ENCODE data around the gene KLF17. TPM values are rescaled to one million over a fixed set of nuclear protein-coding genes. Genes with fewer than 3 reads are reported as not detected.

The KLF17 gene
- total RNA-seq, 1 donor from 2014 or later, result 0.23 TPM

DNA sequence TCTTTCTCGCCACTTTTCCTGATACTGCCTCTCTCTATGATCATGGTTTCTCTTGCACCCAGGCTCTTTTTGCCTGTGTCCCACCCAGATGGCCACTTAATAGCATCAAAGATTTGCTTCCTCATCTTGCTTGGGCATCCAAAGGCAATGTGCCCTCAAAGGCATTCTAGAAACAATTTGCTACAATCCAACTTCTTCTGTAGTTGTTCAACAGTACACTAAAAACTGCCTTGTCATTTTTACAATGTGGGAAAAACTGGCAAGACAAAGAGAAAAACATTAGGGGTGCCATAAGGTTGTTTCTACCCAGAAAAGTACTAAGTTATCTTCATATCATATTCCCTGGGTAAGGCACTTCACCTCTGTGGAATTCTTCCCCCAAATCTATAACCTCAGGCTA lies 39.3 kb downstream of the KLF17 start:
- Mint-ChIP-seq H3K27me3 (ENCODE audit: unreplicated experiment) (peaks cover under 1% of the 10 kb centered on the region), H3K27ac (ENCODE audit: unreplicated experiment) (no peak overlapping the region), H3K4me1 (ENCODE audit: unreplicated experiment) (no peaks in the 10 kb centered on the region), H3K9me3 (ENCODE audit: unreplicated experiment) (no peaks in the 10 kb centered on the region), H3K4me3 (ENCODE audit: unreplicated experiment) (no peak overlapping the region), H3K36me3 (ENCODE audit: low read depth, unreplicated experiment) (no peaks in the 10 kb centered on the region)
- TF ChIP-seq, protein P1, sequence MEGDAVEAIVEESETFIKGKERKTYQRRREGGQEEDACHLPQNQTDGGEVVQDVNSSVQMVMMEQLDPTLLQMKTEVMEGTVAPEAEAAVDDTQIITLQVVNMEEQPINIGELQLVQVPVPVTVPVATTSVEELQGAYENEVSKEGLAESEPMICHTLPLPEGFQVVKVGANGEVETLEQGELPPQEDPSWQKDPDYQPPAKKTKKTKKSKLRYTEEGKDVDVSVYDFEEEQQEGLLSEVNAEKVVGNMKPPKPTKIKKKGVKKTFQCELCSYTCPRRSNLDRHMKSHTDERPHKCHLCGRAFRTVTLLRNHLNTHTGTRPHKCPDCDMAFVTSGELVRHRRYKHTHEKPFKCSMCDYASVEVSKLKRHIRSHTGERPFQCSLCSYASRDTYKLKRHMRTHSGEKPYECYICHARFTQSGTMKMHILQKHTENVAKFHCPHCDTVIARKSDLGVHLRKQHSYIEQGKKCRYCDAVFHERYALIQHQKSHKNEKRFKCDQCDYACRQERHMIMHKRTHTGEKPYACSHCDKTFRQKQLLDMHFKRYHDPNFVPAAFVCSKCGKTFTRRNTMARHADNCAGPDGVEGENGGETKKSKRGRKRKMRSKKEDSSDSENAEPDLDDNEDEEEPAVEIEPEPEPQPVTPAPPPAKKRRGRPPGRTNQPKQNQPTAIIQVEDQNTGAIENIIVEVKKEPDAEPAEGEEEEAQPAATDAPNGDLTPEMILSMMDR (IDR thresholded peaks at IDR 0.05; ENCODE audit: unreplicated experiment), result no peak
- DNase-seq (ENCODE audit: low spot score), result no peak

DNA sequence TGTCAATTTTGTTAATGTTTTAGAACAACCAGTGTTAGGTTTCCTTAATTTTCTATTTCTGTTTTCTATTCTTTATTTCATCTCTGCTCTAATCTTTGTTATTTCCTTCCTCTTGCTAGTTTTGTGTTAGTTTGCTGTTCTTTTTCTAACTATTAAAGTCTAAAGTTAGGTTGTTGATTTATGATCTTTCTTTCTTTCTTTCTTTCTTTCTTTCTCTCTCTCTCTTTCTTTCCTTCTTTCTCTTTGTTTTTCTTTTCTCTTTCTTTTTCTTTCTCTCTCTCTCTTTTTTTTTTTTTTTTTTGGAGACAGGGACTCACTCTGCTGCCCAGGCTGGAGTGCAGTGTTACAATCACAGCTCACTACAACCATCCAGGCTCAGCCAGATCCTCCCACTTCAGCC lies 40.2 kb downstream of the KLF17 start:
- H3K27me3 Mint-ChIP-seq (ENCODE audit: unreplicated experiment), result peaks cover 3% of the 10 kb centered on the region
- DNase-seq (ENCODE audit: low spot score), result no peak
- no peak overlapping the region for H3K4me3 Mint-ChIP-seq (ENCODE audit: unreplicated experiment)
- no peak overlapping the region for H3K27ac Mint-ChIP-seq (ENCODE audit: unreplicated experiment)
- H3K4me1 Mint-ChIP-seq (ENCODE audit: unreplicated experiment), result no peaks in the 10 kb centered on the region
- TF ChIP-seq, protein P1 (IDR thresholded peaks at IDR 0.05; ENCODE audit: unreplicated experiment), result no peak
- no peaks in the 10 kb centered on the region for H3K9me3 Mint-ChIP-seq (ENCODE audit: unreplicated experiment)
- no peaks in the 10 kb centered on the region for H3K36me3 Mint-ChIP-seq (ENCODE audit: low read depth, unreplicated experiment)

DNA sequence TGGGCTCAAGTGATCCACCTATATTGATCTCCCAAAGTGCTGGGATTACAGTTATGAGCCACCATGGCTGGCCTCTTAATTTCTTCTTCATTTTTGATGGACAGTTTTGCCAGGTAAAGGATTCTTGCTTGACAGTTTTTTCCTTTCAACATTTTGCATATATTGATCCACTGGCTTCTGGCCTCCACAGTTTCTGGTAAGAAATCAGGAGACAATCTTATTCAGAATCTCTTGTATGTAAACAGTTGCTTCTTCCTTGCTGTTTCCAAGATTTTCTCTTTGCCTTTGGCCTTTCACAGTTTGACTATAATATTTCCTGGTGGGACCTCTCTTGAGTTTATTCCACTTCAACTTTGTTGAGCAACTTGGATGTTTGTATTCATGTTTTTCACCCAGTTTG lies 42.9 kb downstream of the KLF17 start:
- H3K9me3 Mint-ChIP-seq (ENCODE audit: unreplicated experiment), result no peaks in the 10 kb centered on the region
- H3K4me3 Mint-ChIP-seq (ENCODE audit: unreplicated experiment), result no peak overlapping the region
- H3K36me3 Mint-ChIP-seq (ENCODE audit: low read depth, unreplicated experiment), result no peaks in the 10 kb centered on the region
- H3K4me1 Mint-ChIP-seq (ENCODE audit: unreplicated experiment), result no peaks in the 10 kb centered on the region
- no peak for DNase-seq (ENCODE audit: low spot score)
- H3K27me3 Mint-ChIP-seq (ENCODE audit: unreplicated experiment), result peaks cover 3% of the 10 kb centered on the region
- TF ChIP-seq, protein P1 (IDR thresholded peaks at IDR 0.05; ENCODE audit: unreplicated experiment), result no peak
- no peak overlapping the region for H3K27ac Mint-ChIP-seq (ENCODE audit: unreplicated experiment)

DNA sequence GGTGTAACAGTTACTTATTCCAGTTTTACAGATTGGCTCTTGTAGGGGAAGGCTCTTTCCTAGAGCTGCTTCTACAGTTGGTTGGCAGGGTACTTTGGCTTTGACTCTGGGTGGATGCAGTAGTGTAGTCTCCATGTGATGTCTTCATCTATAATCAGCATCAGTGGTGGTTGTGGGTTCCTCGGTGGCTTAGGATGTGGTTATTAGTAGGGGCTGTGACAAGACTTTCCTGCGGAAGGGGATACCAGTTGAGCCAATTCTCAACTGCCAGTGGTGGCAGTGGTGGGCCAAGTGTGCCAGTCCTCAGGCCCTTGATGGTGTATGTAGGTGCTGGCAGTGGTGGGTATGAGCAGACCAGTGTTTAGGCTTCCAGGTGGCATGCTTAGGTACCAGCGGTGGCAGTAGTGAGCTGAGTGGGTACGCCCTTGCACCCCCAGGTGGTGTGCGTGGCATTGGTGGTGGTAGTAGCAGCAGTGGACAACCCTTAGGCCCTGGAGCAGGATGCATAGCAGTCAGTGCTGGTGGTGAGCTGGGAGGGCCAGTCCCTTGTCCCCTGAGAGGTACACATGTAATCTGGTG lies 50.0 kb downstream of the KLF17 start:
- Mint-ChIP-seq H3K4me3 (ENCODE audit: unreplicated experiment) (no peak overlapping the region), H3K4me1 (ENCODE audit: unreplicated experiment) (no peaks in the 10 kb centered on the region), H3K27me3 (ENCODE audit: unreplicated experiment) (peaks cover 8% of the 10 kb centered on the region), H3K9me3 (ENCODE audit: unreplicated experiment) (peaks cover 4% of the 10 kb centered on the region), H3K36me3 (ENCODE audit: low read depth, unreplicated experiment) (peaks cover 5% of the 10 kb centered on the region), H3K27ac (ENCODE audit: unreplicated experiment) (no peak overlapping the region)
- no peak for DNase-seq (ENCODE audit: low spot score)
- TF ChIP-seq, protein P1 (IDR thresholded peaks at IDR 0.05; ENCODE audit: unreplicated experiment), result no peak

DNA sequence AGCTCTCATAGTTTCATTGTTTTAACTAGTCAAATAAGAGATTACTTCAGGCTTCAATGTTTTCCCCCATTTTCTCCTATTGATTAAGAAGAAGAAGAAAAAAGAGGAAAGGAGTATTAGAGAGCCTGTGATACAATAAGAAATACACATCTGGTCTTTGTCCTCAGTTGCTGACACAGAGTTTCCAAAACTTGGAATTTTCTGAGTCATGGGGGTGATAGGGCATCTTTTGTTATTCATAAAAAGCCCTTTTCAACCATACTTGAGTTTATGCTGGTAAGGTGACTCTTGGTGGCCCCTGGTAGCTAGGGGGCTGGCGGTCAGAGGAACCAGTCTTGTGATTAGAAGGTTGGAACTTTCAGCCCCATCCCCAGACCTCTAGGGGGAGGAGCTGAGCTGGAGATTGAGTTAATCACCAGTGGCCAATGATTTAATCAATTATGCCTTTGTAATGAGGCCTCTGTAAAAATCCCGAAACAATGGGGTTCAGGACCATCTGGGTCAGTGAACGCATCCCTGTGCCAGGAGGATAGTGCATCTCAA lies 51.7 kb downstream of the KLF17 start:
- H3K36me3 Mint-ChIP-seq (ENCODE audit: low read depth, unreplicated experiment), result peaks cover 5% of the 10 kb centered on the region
- no peak overlapping the region for H3K27ac Mint-ChIP-seq (ENCODE audit: unreplicated experiment)
- TF ChIP-seq, protein P1 (IDR thresholded peaks at IDR 0.05; ENCODE audit: unreplicated experiment), result no peak
- peaks cover 13% of the 10 kb centered on the region for H3K9me3 Mint-ChIP-seq (ENCODE audit: unreplicated experiment)
- no peaks in the 10 kb centered on the region for H3K4me1 Mint-ChIP-seq (ENCODE audit: unreplicated experiment)
- peaks cover 8% of the 10 kb centered on the region for H3K27me3 Mint-ChIP-seq (ENCODE audit: unreplicated experiment)
- DNase-seq (ENCODE audit: low spot score), result no peak
- H3K4me3 Mint-ChIP-seq (ENCODE audit: unreplicated experiment), result no peak overlapping the region
